CD4-positive, alpha-beta T cell (primary cell): ENCODE results near the gene MMP13. TPM values are rescaled to one million over a fixed set of nuclear protein-coding genes. Genes with fewer than 3 reads are reported as not detected.
"Not testable (repeated sequence)": the region's sequence is repeated elsewhere in the genome, so short reads cannot be mapped to it uniquely, and the experiment has no call there.

Experiments used
- ATAC-seq: fragments of 200-7000 bp; cut with Tn5 transposase; one replicate; pipeline ENCODE4 v1.10.0; 2022; ENCODE audit warnings: mild to moderate bottlenecking; ENCODE audit not compliant: poor library complexity
- CTCF ChIA-PET: fragments of 350-600 bp; sonication (Branson Sonifier 250); formaldehyde crosslinking; loops from one replicate; lab custom pipeline; 2021; ENCODE audit warnings: antibody characterized with exemption, inconsistent platforms; lab: Charles Lee
- POLR2A ChIA-PET: fragments of 350-600 bp; sonication (Branson Sonifier 250); formaldehyde crosslinking; loops from one replicate; lab custom pipeline; 2021; ENCODE audit warnings: antibody characterized with exemption, inconsistent platforms; lab: Charles Lee
- DNase-seq, 14 experiments: peaks; one replicate each; pipeline ENCODE4 v3.0.0-alpha.2; 2013 to 2020; ENCODE audit warnings: mixed read lengths in 2 of 14
- H3K27ac ChIP-seq, 2 donors: one replicate each; pipeline versions ENCODE4 v1.5.1 to v1.7.0; 2013; ENCODE audit warnings: low read length in 2 of 2, low read depth in 1 of 2, mild to moderate bottlenecking in 1 of 2
- H3K27me3 ChIP-seq, 2 experiments: 1 replicate in 1 of 2; 2 replicates in 1 of 2; pipeline versions ENCODE4 v1.6.1 to v1.7.0; 2013; ENCODE audit warnings: low read length in 2 of 2, control low read depth in 1 of 2, mild to moderate bottlenecking in 1 of 2, moderate library complexity in 1 of 2; ENCODE audit not compliant: insufficient read depth in 2 of 2, control insufficient read depth in 1 of 2
- H3K36me3 ChIP-seq: one replicate; pipeline ENCODE4 v1.6.1; 2013; ENCODE audit warnings: low read length, control low read depth; ENCODE audit not compliant: insufficient read depth
- H3K4me1 ChIP-seq: one replicate; pipeline ENCODE4 v1.6.1; 2013; ENCODE audit warnings: low read length, control low read depth; ENCODE audit not compliant: insufficient read depth
- H3K4me3 ChIP-seq: one replicate; pipeline ENCODE4 v1.5.1; 2013; ENCODE audit warnings: mild to moderate bottlenecking, low read length, moderate library complexity
- H3K9me3 ChIP-seq, 2 experiments: 1 replicate in 1 of 2; 2 replicates in 1 of 2; pipeline versions ENCODE4 v1.6.1 to v1.7.0; 2013; ENCODE audit warnings: low read length in 2 of 2, mild to moderate bottlenecking in 2 of 2, control low read depth in 1 of 2, moderate library complexity in 1 of 2; ENCODE audit not compliant: control insufficient read depth in 1 of 2, insufficient read depth in 1 of 2
- H3K27ac Mint-ChIP-seq: one replicate; pipeline ENCODE4 v1.8.0; 2020; ENCODE audit warnings: mixed read lengths
- H3K27me3 Mint-ChIP-seq: one replicate; pipeline ENCODE4 v1.8.0; 2021; ENCODE audit warnings: mixed read lengths
- H3K36me3 Mint-ChIP-seq: one replicate; pipeline ENCODE4 v1.8.0; 2021; ENCODE audit warnings: low read depth, mixed read lengths
- H3K4me1 Mint-ChIP-seq: one replicate; pipeline ENCODE4 v1.8.0; 2021; ENCODE audit warnings: low read depth, mixed read lengths
- H3K4me3 Mint-ChIP-seq: one replicate; pipeline ENCODE4 v1.8.0; 2020; ENCODE audit warnings: mild to moderate bottlenecking, mixed read lengths
- H3K9me3 Mint-ChIP-seq: one replicate; pipeline ENCODE4 v1.8.0; 2020; ENCODE audit warnings: mixed read lengths
- CTCF ChIP-seq: fragments of 200-600 bp; IDR thresholded peaks from one replicate; pipeline ENCODE4 v1.8.0; 2022; ENCODE audit warnings: antibody characterized with exemption, mild to moderate bottlenecking
- intact Hi-C, 2 experiments: fragments of 100-400 bp; cut with DNase I in 1 of 2; cut with micrococcal nuclease in 1 of 2; formaldehyde crosslinking; loops; one replicate each; pipeline versions ENCODE4 v1.15.1 to v1.9.0; 2023 to 2025; cut with DNase I, micrococcal nuclease
- total RNA-seq, 174 experiments: library from RNA in 2 of 174; stranded (reverse) in 2 of 174; gene quantifications; one replicate each; pipeline ENCODE4 v1.2.3 and lab custom pipeline; 2021 to 2026

MMP13 gene
- total RNA-seq, 2 experiments from 2014 or later, result not detected

- H3K27ac Mint-ChIP-seq, result no peak overlapping the region
- ChIA-PET POLR2A (no interaction called here), CTCF (no interaction called here)
- Histone ChIP-seq H3K27ac (no peak overlapping the region), H3K4me1 (no peaks in the 10 kb centered on the region), H3K36me3 (no peaks in the 10 kb centered on the region), H3K9me3 (no peaks in the 10 kb centered on the region), H3K27me3 (no peaks in the 10 kb centered on the region), H3K4me3 (no peak overlapping the region)
- no peaks in the 10 kb centered on the region for H3K9me3 Mint-ChIP-seq
- H3K4me1 Mint-ChIP-seq, result no peaks in the 10 kb centered on the region
- intact Hi-C loops, result no loop called here
- H3K4me3 Mint-ChIP-seq, result no peak overlapping the region
- no peak for TF ChIP-seq CTCF
- no peaks in the 10 kb centered on the region for H3K36me3 Mint-ChIP-seq
- peak in 1 of 14 experiments; percentile 7 for DNase-seq
- H3K27me3 Mint-ChIP-seq, result no peaks in the 10 kb centered on the region
- ATAC-seq, result no peak
Observed at GRCh38 chr11:102914238-102915043, 41.1 kb downstream of the MMP13 start.

DNA sequence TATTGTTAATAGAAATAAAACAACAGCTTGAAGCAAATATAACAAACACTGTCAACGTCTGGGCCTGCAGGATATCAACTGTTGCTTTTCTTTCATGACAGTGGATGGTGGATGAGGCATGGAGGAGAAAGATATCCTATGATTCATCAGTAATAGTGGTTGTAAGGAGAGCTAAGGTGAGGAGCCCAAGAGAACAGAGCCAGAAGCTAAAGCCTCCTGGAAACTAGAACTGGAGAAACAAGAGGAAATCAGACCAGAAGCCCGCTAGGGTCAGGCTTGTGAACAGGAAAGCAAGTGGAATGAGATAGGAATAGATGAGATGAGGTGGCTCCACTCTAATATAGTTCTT, 43.1 kb downstream of the MMP13 start:
- ATAC-seq (no peak), DNase-seq (no peak)
- no peaks in the 10 kb centered on the region for H3K9me3 Mint-ChIP-seq
- H3K4me1 Mint-ChIP-seq, result no peaks in the 10 kb centered on the region
- TF ChIP-seq CTCF, result no peak
- H3K27me3 ChIP-seq, result no peaks in the 10 kb centered on the region
- no peaks in the 10 kb centered on the region for H3K36me3 ChIP-seq
- ChIA-PET POLR2A (no interaction called here), CTCF (no interaction called here)
- H3K9me3 ChIP-seq, result no peaks in the 10 kb centered on the region
- intact Hi-C loops, result no loop called here
- H3K27ac ChIP-seq, result no peak overlapping the region
- H3K27me3 Mint-ChIP-seq, result no peaks in the 10 kb centered on the region
- no peaks in the 10 kb centered on the region for H3K36me3 Mint-ChIP-seq
- no peak overlapping the region for H3K4me3 Mint-ChIP-seq
- no peaks in the 10 kb centered on the region for H3K4me1 ChIP-seq
- H3K4me3 ChIP-seq, result no peak overlapping the region
- no peak overlapping the region for H3K27ac Mint-ChIP-seq

DNA sequence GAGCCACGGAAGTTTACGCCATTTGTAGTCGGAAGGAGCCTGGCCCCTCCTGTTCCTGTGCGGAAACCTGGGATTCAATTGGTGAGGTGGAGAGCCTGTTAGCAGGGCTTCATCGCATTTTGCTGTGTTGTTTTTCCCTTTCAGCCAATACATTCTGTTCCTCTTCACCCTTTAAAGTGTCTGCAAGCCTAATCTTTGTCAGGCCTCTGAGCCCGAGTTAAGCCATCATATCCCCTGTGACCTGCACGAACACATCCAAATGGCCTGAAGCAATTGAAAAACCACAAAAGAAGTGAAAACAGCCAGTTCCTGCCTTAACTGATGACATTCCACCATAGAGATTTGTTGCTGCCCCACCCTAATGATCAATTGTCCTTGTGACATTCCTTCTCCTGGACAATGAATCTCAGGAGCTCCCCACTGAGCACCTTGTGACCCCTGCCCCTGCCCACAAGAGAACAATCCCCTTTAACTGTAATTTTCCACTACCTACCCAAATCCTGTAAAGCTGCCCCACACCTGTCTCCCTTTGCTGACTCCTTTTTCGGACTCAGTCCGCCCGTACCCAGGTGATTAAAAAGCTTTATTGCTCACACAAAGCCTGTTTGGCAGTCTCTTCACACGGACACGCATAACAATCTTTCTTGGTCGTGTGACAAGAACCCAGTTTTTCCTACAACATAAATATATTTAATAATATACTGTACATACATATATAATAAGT, 43.6 kb downstream of the MMP13 start:
- ATAC-seq (no peak), DNase-seq (no peak)
- intact Hi-C loops, result no loop called here
- no peaks in the 10 kb centered on the region for H3K36me3 Mint-ChIP-seq
- Histone ChIP-seq H3K9me3 (no peaks in the 10 kb centered on the region), H3K4me1 (no peaks in the 10 kb centered on the region), H3K4me3 (no peak overlapping the region), H3K36me3 (no peaks in the 10 kb centered on the region), H3K27ac (no peak overlapping the region), H3K27me3 (no peaks in the 10 kb centered on the region)
- ChIA-PET CTCF (no interaction called here), POLR2A (no interaction called here)
- TF ChIP-seq CTCF, result no peak
- no peak overlapping the region for H3K27ac Mint-ChIP-seq
- no peaks in the 10 kb centered on the region for H3K27me3 Mint-ChIP-seq
- H3K4me3 Mint-ChIP-seq, result no peak overlapping the region
- no peaks in the 10 kb centered on the region for H3K9me3 Mint-ChIP-seq
- H3K4me1 Mint-ChIP-seq, result no peaks in the 10 kb centered on the region

DNA sequence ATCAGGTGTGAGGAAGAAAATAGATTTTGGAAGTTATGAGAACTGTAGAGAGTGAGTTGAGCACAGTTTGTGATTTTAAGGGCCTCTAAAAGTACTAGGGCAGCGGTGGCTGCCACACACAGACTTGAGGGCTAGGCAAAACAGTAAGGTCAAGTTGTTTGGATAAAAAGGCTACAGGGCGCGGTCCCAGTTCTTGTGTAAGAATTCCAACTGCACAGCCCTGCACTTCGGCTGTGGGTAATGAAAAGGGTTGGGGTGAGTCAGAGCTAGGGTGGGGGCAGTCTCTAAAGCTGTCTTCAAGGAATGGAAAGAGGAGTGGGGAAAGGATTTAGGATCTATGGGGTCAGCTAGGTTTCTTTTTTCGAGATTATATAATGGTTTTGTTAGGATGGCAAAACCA, 49.7 kb downstream of the MMP13 start:
- H3K36me3 Mint-ChIP-seq, H3K9me3 ChIP-seq, DNase-seq, H3K36me3 ChIP-seq, H3K9me3 Mint-ChIP-seq, H3K27me3 ChIP-seq, H3K4me1 ChIP-seq, H3K4me1 Mint-ChIP-seq, ATAC-seq, H3K27ac ChIP-seq, H3K4me3 ChIP-seq, H3K27ac Mint-ChIP-seq, CTCF ChIA-PET, intact Hi-C loops, POLR2A ChIA-PET, H3K4me3 Mint-ChIP-seq, H3K27me3 Mint-ChIP-seq: not testable (repeated sequence)

DNA sequence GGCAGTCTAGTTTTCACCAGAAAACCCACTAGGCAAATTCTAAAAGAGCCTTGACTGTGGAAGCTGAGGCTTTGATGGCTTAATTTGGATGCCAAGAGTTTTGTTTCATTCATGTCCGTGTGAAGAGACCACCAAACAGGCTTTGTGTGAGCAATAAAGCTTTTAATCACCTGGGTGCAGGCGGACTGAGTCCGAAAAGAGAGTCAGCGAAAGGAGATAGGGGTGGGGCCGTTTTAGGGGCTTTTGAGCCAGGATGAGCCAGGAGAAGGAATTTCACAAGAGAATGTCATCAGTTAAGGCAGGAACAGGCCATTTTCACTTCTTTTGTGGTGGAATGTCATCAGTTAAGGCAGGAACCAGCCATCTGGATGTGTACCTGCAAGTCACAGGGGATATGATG, 51.6 kb downstream of the MMP13 start:
- ATAC-seq, POLR2A ChIA-PET, H3K27me3 ChIP-seq, H3K4me1 ChIP-seq, H3K4me3 ChIP-seq, intact Hi-C loops, H3K27ac ChIP-seq, H3K9me3 Mint-ChIP-seq, H3K4me1 Mint-ChIP-seq, H3K9me3 ChIP-seq, DNase-seq, H3K4me3 Mint-ChIP-seq, H3K36me3 Mint-ChIP-seq, H3K27me3 Mint-ChIP-seq, H3K36me3 ChIP-seq, H3K27ac Mint-ChIP-seq: not testable (repeated sequence)
- CTCF ChIA-PET, result interaction anchor here (0.7 kb wide), 1 partner anchor 204 kb away, joined by 3 read pairs; no protein-coding TSS in a partner anchor
